ENCODE results near the gene CPED1.

The CPED1 gene

GRCh38 chr7:121266307-121266894 is 277.9 kb downstream of the CPED1 start:
- no peak overlapping the region for H3K4me3 ChIP-seq
- no peak for DNase-seq (ENCODE audit: low spot score in 2 of 2)
- no peaks in the 10 kb centered on the region for H3K9me3 ChIP-seq
- in situ Hi-C loops (cut with MboI; ENCODE audit: low sequenced_read_pairs): no loop called here
- H3K4me1 ChIP-seq: no peaks in the 10 kb centered on the region
- no peaks in the 10 kb centered on the region; the same call in 1 of the 2 replicates for H3K27me3 ChIP-seq (ENCODE audit: low read depth)
- no peaks in the 10 kb centered on the region for H3K36me3 ChIP-seq (replicated peaks)

GRCh38 chr7:121267612-121268011 is 279.1 kb downstream of the CPED1 start:
- no peaks in the 10 kb centered on the region; the same call in 1 of the 2 replicates for H3K27me3 ChIP-seq (ENCODE audit: low read depth)
- no peak for DNase-seq (ENCODE audit: low spot score in 2 of 2)
- no peaks in the 10 kb centered on the region for H3K9me3 ChIP-seq
- no peaks in the 10 kb centered on the region for H3K36me3 ChIP-seq (replicated peaks)
- no peaks in the 10 kb centered on the region for H3K4me1 ChIP-seq
- no peak overlapping the region for H3K4me3 ChIP-seq
- in situ Hi-C loops (cut with MboI; ENCODE audit: low sequenced_read_pairs): no loop called here

- no peaks in the 10 kb centered on the region for H3K36me3 ChIP-seq (replicated peaks)
- DNase-seq (ENCODE audit: low spot score in 2 of 2): no peak
- in situ Hi-C loops (cut with MboI; ENCODE audit: low sequenced_read_pairs): no loop called here
Observed at GRCh38 chr7:121269798-121270197, 281.3 kb downstream of the CPED1 start.

GRCh38 chr7:121271098-121271497 is 282.6 kb downstream of the CPED1 start:
- H3K27me3 ChIP-seq (ENCODE audit: low read depth): peaks cover 5% of the 10 kb centered on the region
- no peaks in the 10 kb centered on the region for H3K4me1 ChIP-seq
- H3K36me3 ChIP-seq (replicated peaks): no peaks in the 10 kb centered on the region
- DNase-seq (ENCODE audit: low spot score in 2 of 2): no peak
- H3K9me3 ChIP-seq: no peaks in the 10 kb centered on the region
- no peak overlapping the region for H3K4me3 ChIP-seq
- in situ Hi-C loops (cut with MboI; ENCODE audit: low sequenced_read_pairs): no loop called here

More at GRCh38 chr7:121269798-121270197, 281.3 kb downstream of the CPED1 start:
- Histone ChIP-seq H3K9me3 (no peaks in the 10 kb centered on the region), H3K4me1 (no peaks in the 10 kb centered on the region), H3K4me3 (no peak overlapping the region), H3K27me3 (ENCODE audit: low read depth) (peaks cover 5% of the 10 kb centered on the region; the same call in 1 of the 2 replicates)

GRCh38 chr7:121271916-121272315 is 283.4 kb downstream of the CPED1 start:
- no peak overlapping the region for H3K4me3 ChIP-seq
- in situ Hi-C loops (cut with MboI; ENCODE audit: low sequenced_read_pairs): no loop called here
- no peak for DNase-seq (ENCODE audit: low spot score in 2 of 2)
- H3K9me3 ChIP-seq: no peaks in the 10 kb centered on the region
- no peaks in the 10 kb centered on the region for H3K36me3 ChIP-seq (replicated peaks)
- H3K27me3 ChIP-seq (ENCODE audit: low read depth): peaks cover 5% of the 10 kb centered on the region
- no peaks in the 10 kb centered on the region for H3K4me1 ChIP-seq

- Histone ChIP-seq H3K27me3 (ENCODE audit: low read depth) (peaks cover 5% of the 10 kb centered on the region), H3K9me3 (no peaks in the 10 kb centered on the region), H3K36me3 (replicated peaks) (no peaks in the 10 kb centered on the region), H3K4me3 (no peak overlapping the region), H3K4me1 (no peaks in the 10 kb centered on the region)
- in situ Hi-C loops (cut with MboI; ENCODE audit: low sequenced_read_pairs): no loop called here
- DNase-seq (ENCODE audit: low spot score in 2 of 2): no peak
Observed at GRCh38 chr7:121272676-121273075, 284.2 kb downstream of the CPED1 start.

- DNase-seq (ENCODE audit: low spot score in 2 of 2): no peak
- Histone ChIP-seq H3K4me3 (no peak overlapping the region), H3K36me3 (replicated peaks) (no peaks in the 10 kb centered on the region), H3K9me3 (no peaks in the 10 kb centered on the region), H3K4me1 (no peaks in the 10 kb centered on the region), H3K27me3 (ENCODE audit: low read depth) (peaks cover 5% of the 10 kb centered on the region)
- in situ Hi-C loops (cut with MboI; ENCODE audit: low sequenced_read_pairs): no loop called here
Observed at GRCh38 chr7:121273467-121274167, 285.1 kb downstream of the CPED1 start.

- no peak for DNase-seq (ENCODE audit: low spot score in 2 of 2)
- no peak overlapping the region for H3K4me3 ChIP-seq
- no peaks in the 10 kb centered on the region for H3K9me3 ChIP-seq
- H3K36me3 ChIP-seq (replicated peaks): no peaks in the 10 kb centered on the region
- in situ Hi-C loops (cut with MboI; ENCODE audit: low sequenced_read_pairs): no loop called here
- no peaks in the 10 kb centered on the region for H3K4me1 ChIP-seq
- H3K27me3 ChIP-seq (ENCODE audit: low read depth): peaks cover 5% of the 10 kb centered on the region
Observed at GRCh38 chr7:121274467-121274866, 286.0 kb downstream of the CPED1 start.

GRCh38 chr7:121275204-121275603 is 286.7 kb downstream of the CPED1 start:
- Histone ChIP-seq H3K9me3 (no peaks in the 10 kb centered on the region), H3K4me3 (no peak overlapping the region), H3K36me3 (replicated peaks) (no peaks in the 10 kb centered on the region), H3K27me3 (ENCODE audit: low read depth) (peaks cover 5% of the 10 kb centered on the region), H3K4me1 (no peaks in the 10 kb centered on the region)
- DNase-seq (ENCODE audit: low spot score in 2 of 2): no peak
- in situ Hi-C loops (cut with MboI; ENCODE audit: low sequenced_read_pairs): no loop called here

- H3K27me3 ChIP-seq (ENCODE audit: low read depth): peaks cover 5% of the 10 kb centered on the region
- DNase-seq (ENCODE audit: low spot score in 2 of 2): no peak
- no peaks in the 10 kb centered on the region for H3K9me3 ChIP-seq
- no peaks in the 10 kb centered on the region for H3K4me1 ChIP-seq
- no peaks in the 10 kb centered on the region for H3K36me3 ChIP-seq (replicated peaks)
- no peak overlapping the region for H3K4me3 ChIP-seq
- in situ Hi-C loops (cut with MboI; ENCODE audit: low sequenced_read_pairs): no loop called here
Observed at GRCh38 chr7:121276313-121276712, 287.8 kb downstream of the CPED1 start.

GRCh38 chr7:121278120-121279021 is 289.9 kb downstream of the CPED1 start:
- no peaks in the 10 kb centered on the region for H3K4me1 ChIP-seq
- in situ Hi-C loops (cut with MboI; ENCODE audit: low sequenced_read_pairs): no loop called here

GRCh38 chr7:121279060-121279620 is 290.6 kb downstream of the CPED1 start:
- Histone ChIP-seq H3K4me1 (no peaks in the 10 kb centered on the region), H3K27me3 (ENCODE audit: low read depth) (peaks cover under 1% of the 10 kb centered on the region), H3K4me3 (no peak overlapping the region), H3K9me3 (no peaks in the 10 kb centered on the region), H3K36me3 (replicated peaks) (no peaks in the 10 kb centered on the region)
- in situ Hi-C loops (cut with MboI; ENCODE audit: low sequenced_read_pairs): no loop called here
- no peak for DNase-seq (ENCODE audit: low spot score in 2 of 2)

More at GRCh38 chr7:121278120-121279021, 289.9 kb downstream of the CPED1 start:
- Histone ChIP-seq H3K27me3 (ENCODE audit: low read depth) (peaks cover 5% of the 10 kb centered on the region), H3K4me3 (no peak overlapping the region), H3K9me3 (no peaks in the 10 kb centered on the region), H3K36me3 (replicated peaks) (no peaks in the 10 kb centered on the region)
- no peak for DNase-seq (ENCODE audit: low spot score in 2 of 2)

GRCh38 chr7:121279822-121280221 is 291.3 kb downstream of the CPED1 start:
- no peak for DNase-seq (ENCODE audit: low spot score in 2 of 2)
- Histone ChIP-seq H3K36me3 (replicated peaks) (no peaks in the 10 kb centered on the region), H3K9me3 (no peaks in the 10 kb centered on the region), H3K27me3 (ENCODE audit: low read depth) (no peaks in the 10 kb centered on the region; the same call in 1 of the 2 replicates), H3K4me3 (no peak overlapping the region), H3K4me1 (no peaks in the 10 kb centered on the region)
- in situ Hi-C loops (cut with MboI; ENCODE audit: low sequenced_read_pairs): no loop called here
